Measurements from ENCODE around the gene PLXNC1.

Gene PLXNC1

GRCh38 chr12:94264736-94265485 is 116.5 kb downstream of the PLXNC1 start:
- no peak for DNase-seq (ENCODE audit: low spot score)

- DNase-seq (ENCODE audit: low spot score), result no peak
These were observed 117.2 kb downstream of the PLXNC1 start for GRCh38 chr12:94265539-94265938.

GRCh38 chr12:94265966-94266745 is 117.8 kb downstream of the PLXNC1 start:
- no peak for DNase-seq (ENCODE audit: low spot score)

GRCh38 chr12:94266796-94267536 is 118.6 kb downstream of the PLXNC1 start:
- no peak for DNase-seq (ENCODE audit: low spot score)

- no peak for DNase-seq (ENCODE audit: low spot score)
These were observed 119.1 kb downstream of the PLXNC1 start for GRCh38 chr12:94267537-94267872.

GRCh38 chr12:94267921-94268471 is 119.6 kb downstream of the PLXNC1 start:
- no peak for DNase-seq (ENCODE audit: low spot score)

GRCh38 chr12:94269316-94269999 is 121.1 kb downstream of the PLXNC1 start:
- DNase-seq (ENCODE audit: low spot score), result no peak

- DNase-seq (ENCODE audit: low spot score), result no peak
These were observed 123.0 kb downstream of the PLXNC1 start for GRCh38 chr12:94271351-94271750.

- no peak for DNase-seq (ENCODE audit: low spot score)
These were observed 123.9 kb downstream of the PLXNC1 start for GRCh38 chr12:94272280-94272679.

GRCh38 chr12:94273272-94273671 is 124.9 kb downstream of the PLXNC1 start:
- no peak for DNase-seq (ENCODE audit: low spot score)

GRCh38 chr12:94276725-94277124 is 128.3 kb downstream of the PLXNC1 start:
- DNase-seq (ENCODE audit: low spot score), result no peak

- DNase-seq (ENCODE audit: low spot score), result no peak
These were observed 129.1 kb downstream of the PLXNC1 start for GRCh38 chr12:94277426-94278000.

GRCh38 chr12:94280063-94280462 is 131.7 kb downstream of the PLXNC1 start:
- no peak for DNase-seq (ENCODE audit: low spot score)

GRCh38 chr12:94282675-94283074 is 134.3 kb downstream of the PLXNC1 start:
- DNase-seq (ENCODE audit: low spot score), result no peak

GRCh38 chr12:94284046-94284445 is 135.7 kb downstream of the PLXNC1 start:
- DNase-seq (ENCODE audit: low spot score), result no peak

- DNase-seq (ENCODE audit: low spot score), result no peak
These were observed 136.5 kb downstream of the PLXNC1 start for GRCh38 chr12:94284859-94285258.

- no peak for DNase-seq (ENCODE audit: low spot score)
These were observed 137.7 kb downstream of the PLXNC1 start for GRCh38 chr12:94285943-94286582.

GRCh38 chr12:94286583-94287244 is 138.3 kb downstream of the PLXNC1 start:
- DNase-seq (ENCODE audit: low spot score), result peak; percentile 50

GRCh38 chr12:94287245-94287628 is 138.9 kb downstream of the PLXNC1 start:
- peak; percentile 47 for DNase-seq (ENCODE audit: low spot score)

- DNase-seq (ENCODE audit: low spot score), result no peak
These were observed 141.3 kb downstream of the PLXNC1 start for GRCh38 chr12:94289461-94290312.
